GM10248 (cell line): ENCODE results near the gene ZNF485.
"Not testable (repeated sequence)": the region's sequence is repeated elsewhere in the genome, so short reads cannot be mapped to it uniquely, and the experiment has no call there.

Source experiments
- CTCF ChIA-PET: fragments of 300-600 bp; sonication (Branson Sonifier 250); formaldehyde crosslinking; extraction: SDS; loops from one replicate; lab custom pipeline; 2021; ENCODE audit warnings: antibody characterized with exemption; lab: Yijun Ruan, JAX
- POLR2A ChIA-PET: fragments of 350-650 bp; sonication (Branson Sonifier 250); formaldehyde crosslinking; extraction: SDS; loops from one replicate; lab custom pipeline; 2020; ENCODE audit warnings: antibody characterized with exemption; lab: Yijun Ruan, JAX
- DNase-seq: peaks from one replicate; pipeline ENCODE4 v3.0.0; 2012; ENCODE audit errors: extremely low spot score
- TF ChIP-seq, protein P1 (sequence below): IDR thresholded peaks from 2 replicates; pipeline ENCODE4 v1.5.1; 2012; ENCODE audit warnings: mild to moderate bottlenecking, low read depth; ENCODE audit errors: extremely low read depth, missing control alignments, control extremely low read depth

The ZNF485 gene

DNA sequence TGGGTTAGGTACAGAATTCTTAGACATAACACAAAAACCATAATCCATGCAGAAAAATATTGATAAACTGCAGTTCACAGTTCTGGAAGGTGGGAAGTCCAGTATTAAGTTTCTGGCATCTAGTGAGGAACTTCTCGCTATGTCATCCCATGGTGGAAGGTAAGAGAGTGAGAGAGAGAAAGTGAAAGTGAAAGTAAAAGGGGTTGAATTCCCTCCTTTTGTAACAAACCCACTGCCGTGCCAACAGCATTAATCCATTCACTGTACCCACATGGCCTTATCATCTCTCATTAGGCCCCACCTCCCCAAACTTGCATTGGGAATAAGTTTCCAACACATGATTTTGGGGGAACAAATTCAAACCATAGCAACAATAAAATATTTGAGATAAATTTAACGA is 17.1 kb downstream of the ZNF485 start:
- TF ChIP-seq, protein P1, sequence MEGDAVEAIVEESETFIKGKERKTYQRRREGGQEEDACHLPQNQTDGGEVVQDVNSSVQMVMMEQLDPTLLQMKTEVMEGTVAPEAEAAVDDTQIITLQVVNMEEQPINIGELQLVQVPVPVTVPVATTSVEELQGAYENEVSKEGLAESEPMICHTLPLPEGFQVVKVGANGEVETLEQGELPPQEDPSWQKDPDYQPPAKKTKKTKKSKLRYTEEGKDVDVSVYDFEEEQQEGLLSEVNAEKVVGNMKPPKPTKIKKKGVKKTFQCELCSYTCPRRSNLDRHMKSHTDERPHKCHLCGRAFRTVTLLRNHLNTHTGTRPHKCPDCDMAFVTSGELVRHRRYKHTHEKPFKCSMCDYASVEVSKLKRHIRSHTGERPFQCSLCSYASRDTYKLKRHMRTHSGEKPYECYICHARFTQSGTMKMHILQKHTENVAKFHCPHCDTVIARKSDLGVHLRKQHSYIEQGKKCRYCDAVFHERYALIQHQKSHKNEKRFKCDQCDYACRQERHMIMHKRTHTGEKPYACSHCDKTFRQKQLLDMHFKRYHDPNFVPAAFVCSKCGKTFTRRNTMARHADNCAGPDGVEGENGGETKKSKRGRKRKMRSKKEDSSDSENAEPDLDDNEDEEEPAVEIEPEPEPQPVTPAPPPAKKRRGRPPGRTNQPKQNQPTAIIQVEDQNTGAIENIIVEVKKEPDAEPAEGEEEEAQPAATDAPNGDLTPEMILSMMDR, result no peak
- ChIA-PET POLR2A (no interaction called here), CTCF (interaction anchor here (1.1 to 1.3 kb wide), 3 partner anchors 9 to 12 kb away, joined by 3 to 5 read pairs (median 4); no protein-coding TSS in a partner anchor)
- DNase-seq, result no peak

DNA sequence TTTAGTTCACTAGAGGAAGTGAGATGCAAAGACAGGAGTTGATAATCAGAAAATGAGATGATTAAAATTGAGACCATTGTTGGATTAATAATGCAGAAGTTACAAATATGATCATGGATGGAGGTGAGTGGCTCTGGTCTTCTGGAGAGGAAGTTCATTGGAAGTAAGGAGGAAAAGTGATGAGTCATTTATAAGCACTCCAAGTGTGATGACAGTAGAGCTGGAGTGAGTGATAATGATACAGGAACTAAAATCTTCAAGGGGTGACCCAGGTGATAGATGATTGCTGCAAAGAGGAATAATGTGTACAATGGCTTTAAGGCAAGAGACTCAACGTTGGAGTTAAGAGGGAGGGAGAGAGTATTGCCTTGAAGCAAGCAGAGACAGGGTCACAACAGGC is 21.7 kb downstream of the ZNF485 start:
- TF ChIP-seq, protein P1, result no peak
- ChIA-PET POLR2A (no interaction called here), CTCF (no interaction called here)

DNA sequence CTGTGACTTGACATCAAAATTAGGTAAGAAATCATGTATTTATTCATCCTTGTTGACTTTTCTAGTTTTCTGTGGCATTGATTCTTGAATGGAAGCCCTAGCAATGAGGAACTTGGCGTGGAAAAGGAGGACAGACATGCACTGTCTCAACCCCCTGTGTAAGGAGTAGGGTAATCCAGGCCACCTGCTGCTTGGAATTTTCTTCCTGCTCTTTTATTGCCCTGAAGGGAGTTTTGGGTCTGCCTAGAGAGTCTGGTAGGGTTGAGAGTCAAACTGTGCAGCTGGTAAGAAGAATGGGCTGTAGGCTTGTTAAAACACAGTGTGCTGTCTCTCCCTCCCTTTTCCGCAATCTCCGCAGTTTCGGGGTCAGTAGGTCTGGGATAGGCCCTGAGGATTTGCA is 22.7 kb downstream of the ZNF485 start:
- TF ChIP-seq, protein P1, result no peak
- no peak for DNase-seq
- ChIA-PET CTCF (no interaction called here), POLR2A (no interaction called here)

More for the DNA sequence above, 21.7 kb downstream of the ZNF485 start:
- DNase-seq, result no peak

DNA sequence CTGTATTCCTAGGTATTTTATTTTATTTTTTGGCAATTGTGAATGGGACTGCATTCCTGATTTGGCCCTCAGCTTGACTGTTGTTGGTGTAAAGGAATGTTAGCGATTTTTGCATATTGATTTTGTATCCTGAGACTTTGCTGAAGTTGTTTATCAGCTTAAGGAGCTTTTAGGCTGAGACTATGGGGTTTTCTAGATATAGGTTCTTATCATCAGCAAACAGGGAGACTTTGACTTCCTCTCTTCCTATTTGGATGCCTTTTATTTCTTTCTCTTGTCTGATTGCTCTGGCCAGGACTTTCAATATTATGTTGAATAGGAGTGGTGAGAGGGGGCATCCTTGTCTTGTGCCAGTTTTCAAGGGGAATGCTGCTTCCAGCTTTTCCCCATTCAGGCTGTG is 29.6 kb downstream of the ZNF485 start:
- CTCF ChIA-PET, result interaction anchor here (0.8 kb wide), 1 partner anchor 17 kb away, joined by 3 read pairs; no protein-coding TSS in a partner anchor
- POLR2A ChIA-PET, DNase-seq: not testable (repeated sequence)

DNA sequence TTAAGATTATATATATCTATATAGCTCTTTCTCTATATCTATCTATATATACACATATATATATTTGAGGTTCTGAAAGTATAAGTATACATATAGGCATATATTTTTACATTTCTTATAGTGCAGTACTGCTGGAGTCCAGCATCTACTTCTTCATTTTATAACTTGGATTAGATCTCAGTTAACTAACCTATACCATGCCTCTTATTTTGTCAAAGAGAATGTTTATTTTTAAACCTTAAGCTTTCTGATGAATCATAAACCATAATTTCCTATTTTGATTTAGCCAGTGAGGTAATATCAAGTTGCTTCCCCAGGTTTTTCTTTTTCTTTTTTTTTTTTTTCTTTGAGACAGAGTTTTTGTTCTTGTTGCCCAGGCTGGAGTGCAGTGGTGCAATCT is 34.4 kb downstream of the ZNF485 start:
- no peak for DNase-seq
- TF ChIP-seq, protein P1, result no peak
- CTCF ChIA-PET, result interaction anchor here (1.2 kb wide), 1 partner anchor 27 kb away, joined by 3 read pairs; no protein-coding TSS in a partner anchor

DNA sequence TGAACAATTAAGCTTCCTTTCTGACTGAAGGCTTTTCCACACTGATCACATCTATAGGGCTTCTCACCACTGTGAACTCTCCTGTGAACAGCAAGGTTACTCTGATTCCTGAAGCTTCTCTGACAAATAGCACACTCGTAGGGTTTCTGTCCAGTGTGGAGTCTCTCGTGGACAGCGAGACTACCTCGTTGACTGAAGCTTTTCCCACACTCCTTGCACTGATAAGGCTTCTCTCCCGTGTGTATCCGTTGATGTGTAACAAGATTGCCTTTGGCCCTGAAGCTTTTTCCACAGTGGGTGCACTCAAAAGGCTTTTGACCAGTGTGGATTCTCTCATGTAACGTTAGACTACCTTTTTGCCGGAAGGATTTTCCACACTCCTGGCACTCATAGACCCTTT is 38.0 kb downstream of the ZNF485 start:
- CTCF ChIA-PET, result interaction anchor here (1.0 to 1.4 kb wide), 2 partner anchors 12 to 23 kb away, joined by 3 read pairs; no protein-coding TSS in a partner anchor
- DNase-seq, result no peak
- POLR2A ChIA-PET, result no interaction called here
- TF ChIP-seq, protein P1, result no peak

More for the DNA sequence above, 34.4 kb downstream of the ZNF485 start:
- POLR2A ChIA-PET, result no interaction called here

DNA sequence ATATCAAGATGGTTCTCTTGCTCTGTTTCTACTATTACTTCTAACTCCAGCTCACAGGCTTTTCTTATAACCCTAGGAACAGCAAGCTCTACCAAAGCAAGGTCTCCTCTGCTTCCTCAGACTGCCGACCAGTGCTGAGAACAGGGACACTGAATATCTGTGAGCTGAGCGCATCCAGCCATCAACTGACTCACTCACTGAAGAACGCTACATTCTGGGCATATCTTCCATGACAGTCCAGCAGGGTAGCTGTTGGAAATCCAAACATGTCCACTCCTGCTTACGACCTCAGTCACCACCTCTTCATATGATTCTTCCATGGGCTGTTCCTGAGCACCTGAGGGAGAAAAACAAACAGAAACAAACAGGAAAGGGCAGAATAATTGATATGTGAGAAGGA is 39.6 kb downstream of the ZNF485 start:
- ChIA-PET CTCF (no interaction called here), POLR2A (interaction anchor here (0.7 kb wide), 1 partner anchor 20 kb away, joined by 3 read pairs; no protein-coding TSS in a partner anchor)
- no peak for DNase-seq
- TF ChIP-seq, protein P1, result no peak
